Effector memory CD8-positive, alpha-beta T cell (primary cell): ENCODE results near the gene DDX51.
A peak's percentile ranks its signal among the peaks of the same experiment; 100 is the strongest.
"Not testable (repeated sequence)": the region's sequence is repeated elsewhere in the genome, so short reads cannot be mapped to it uniquely, and the experiment has no call there.

Experiments
- ATAC-seq: fragments of 150-1000 bp; cut with Tn5 transposase; replicated peaks from 2 replicates; pipeline ENCODE4 v1.10.0; 2021; ENCODE audit warnings: mild to moderate bottlenecking, moderate library complexity
- DNase-seq, 3 experiments: peaks; one replicate each; pipeline ENCODE4 v3.0.0; 2021
- H3K27ac Mint-ChIP-seq, 2 donors: one replicate each; pipeline ENCODE4 v1.8.0; 2022; ENCODE audit warnings: mild to moderate bottlenecking in 2 of 2, mixed read lengths in 2 of 2, moderate library complexity in 2 of 2
- H3K27me3 Mint-ChIP-seq, 2 donors: one replicate each; pipeline ENCODE4 v1.8.0; 2022; ENCODE audit warnings: mixed read lengths in 2 of 2
- H3K36me3 Mint-ChIP-seq: one replicate; pipeline ENCODE4 v1.8.0; 2022; ENCODE audit warnings: mild to moderate bottlenecking, moderate library complexity, mixed read lengths; ENCODE audit not compliant: insufficient read depth
- H3K4me1 Mint-ChIP-seq, 2 donors: one replicate each; pipeline ENCODE4 v1.8.0; 2022; ENCODE audit warnings: low read depth in 2 of 2, mixed read lengths in 2 of 2
- H3K4me3 Mint-ChIP-seq, 2 donors: one replicate each; pipeline ENCODE4 v1.8.0; 2022; ENCODE audit warnings: mild to moderate bottlenecking in 2 of 2, mixed read lengths in 2 of 2, moderate library complexity in 2 of 2
- H3K9me3 Mint-ChIP-seq, 2 donors: one replicate each; pipeline ENCODE4 v1.8.0; 2022; ENCODE audit warnings: mixed read lengths in 2 of 2

DDX51 gene

DNA sequence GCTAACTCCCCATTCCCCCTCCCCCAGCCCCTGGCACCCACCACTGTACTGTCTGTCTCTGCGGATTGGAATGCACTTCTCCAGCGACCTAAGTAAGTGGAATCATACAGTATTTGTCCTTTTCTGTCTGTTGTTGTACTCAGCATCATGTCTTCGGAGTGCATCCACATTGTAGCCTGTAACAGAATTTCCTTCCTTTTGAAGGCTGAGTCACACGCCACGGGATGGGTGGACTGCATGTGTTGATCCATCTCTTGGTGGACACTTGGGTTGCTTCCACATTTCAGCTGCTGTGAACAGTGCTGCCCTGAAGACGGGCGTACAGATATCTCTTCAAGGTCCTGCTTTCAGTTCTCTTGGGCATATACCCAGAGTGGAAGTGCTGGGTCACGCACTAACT is 34.4 kb downstream of the DDX51 start:
- H3K27ac Mint-ChIP-seq, result no peak overlapping the region

DNA sequence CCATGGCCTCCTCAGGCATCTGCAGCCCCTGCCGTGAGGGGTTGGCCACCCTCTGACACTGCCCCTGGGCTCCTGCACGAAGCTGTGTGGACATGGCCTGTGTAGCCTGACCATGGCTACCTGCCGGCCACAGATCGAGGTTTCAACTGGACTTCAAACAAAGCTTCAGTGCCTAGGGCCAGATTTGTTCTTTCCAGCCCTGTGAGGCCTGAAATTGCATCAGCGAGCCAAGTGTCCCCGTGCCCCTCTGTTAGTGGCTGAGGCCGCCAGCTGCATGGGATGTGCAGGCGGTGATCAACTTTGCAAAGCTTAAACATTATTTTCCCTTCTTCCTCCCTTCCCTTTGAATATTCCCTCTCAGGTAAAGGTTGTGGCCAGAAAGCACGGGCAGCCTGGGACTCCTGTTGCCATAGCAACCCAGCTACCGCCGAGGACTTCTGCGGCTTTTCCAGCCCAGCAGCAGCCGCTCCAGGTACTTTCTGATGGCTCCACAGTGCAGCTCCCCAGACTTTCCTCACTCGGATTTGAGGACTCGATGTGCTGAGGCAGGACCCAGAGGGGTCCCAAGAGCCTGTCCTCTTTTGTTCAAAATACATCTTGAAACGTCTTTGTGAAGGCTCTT is 35.8 kb downstream of the DDX51 start:
- no peak for DNase-seq
- Mint-ChIP-seq H3K4me1 (no peaks in the 10 kb centered on the region), H3K36me3 (peaks cover 6% of the 10 kb centered on the region), H3K27me3 (no peaks in the 10 kb centered on the region), H3K9me3 (no peaks in the 10 kb centered on the region), H3K4me3 (no peak overlapping the region), H3K27ac (no peak overlapping the region)
- ATAC-seq, result no peak

More for the DNA sequence above, 34.4 kb downstream of the DDX51 start:
- Mint-ChIP-seq H3K27me3 (no peaks in the 10 kb centered on the region), H3K4me3 (no peak overlapping the region), H3K36me3 (peaks cover 6% of the 10 kb centered on the region), H3K9me3 (no peaks in the 10 kb centered on the region), H3K4me1 (no peaks in the 10 kb centered on the region)
- ATAC-seq, result no peak
- no peak for DNase-seq

DNA sequence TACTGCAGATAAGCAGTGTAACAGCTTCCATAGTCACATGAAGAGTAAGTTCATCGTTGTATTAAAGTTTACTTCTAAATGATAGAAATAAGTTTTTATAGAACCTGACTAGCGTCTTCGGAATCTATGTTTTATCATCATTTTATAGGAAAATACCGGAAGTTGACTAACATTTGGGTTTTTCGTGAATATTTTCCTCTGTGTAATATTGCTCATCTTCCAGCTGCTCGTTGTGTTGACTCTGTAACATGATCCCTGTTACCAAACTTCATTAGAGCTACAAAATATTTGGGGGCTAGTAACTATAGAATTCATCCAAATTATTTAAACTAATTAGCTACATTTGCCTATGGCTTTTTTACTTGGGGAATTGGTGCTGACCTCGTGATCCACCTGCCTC is 37.2 kb downstream of the DDX51 start:
- Mint-ChIP-seq H3K36me3 (peaks cover 6% of the 10 kb centered on the region), H3K9me3 (no peaks in the 10 kb centered on the region), H3K27me3 (no peaks in the 10 kb centered on the region), H3K4me1 (no peaks in the 10 kb centered on the region), H3K27ac (no peak overlapping the region), H3K4me3 (no peak overlapping the region)
- ATAC-seq (no peak), DNase-seq (no peak)

DNA sequence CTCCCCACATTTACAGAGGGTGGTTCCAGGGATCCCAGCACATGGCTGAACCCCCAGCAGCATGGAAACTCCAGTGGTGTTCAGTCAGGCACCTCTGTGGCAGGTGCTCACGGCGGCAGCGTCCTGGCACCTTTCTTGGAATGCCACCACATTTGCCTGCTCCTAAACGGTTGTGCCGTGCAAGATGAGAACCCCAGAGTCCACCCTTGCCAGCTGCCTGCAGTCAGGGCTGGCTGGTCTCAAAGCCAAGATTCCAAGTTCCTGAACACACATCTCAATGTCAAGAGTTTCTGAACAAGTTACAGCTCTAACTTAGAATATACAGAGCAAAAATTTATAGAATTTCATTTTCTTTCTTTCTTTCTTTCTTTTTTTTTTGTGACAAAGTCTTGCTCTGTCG is 38.7 kb downstream of the DDX51 start:
- Mint-ChIP-seq H3K9me3 (no peaks in the 10 kb centered on the region), H3K4me1 (no peaks in the 10 kb centered on the region), H3K27me3 (no peaks in the 10 kb centered on the region), H3K36me3 (peaks cover 6% of the 10 kb centered on the region), H3K4me3 (no peak overlapping the region), H3K27ac (no peak overlapping the region)
- no peak for ATAC-seq
- no peak for DNase-seq

DNA sequence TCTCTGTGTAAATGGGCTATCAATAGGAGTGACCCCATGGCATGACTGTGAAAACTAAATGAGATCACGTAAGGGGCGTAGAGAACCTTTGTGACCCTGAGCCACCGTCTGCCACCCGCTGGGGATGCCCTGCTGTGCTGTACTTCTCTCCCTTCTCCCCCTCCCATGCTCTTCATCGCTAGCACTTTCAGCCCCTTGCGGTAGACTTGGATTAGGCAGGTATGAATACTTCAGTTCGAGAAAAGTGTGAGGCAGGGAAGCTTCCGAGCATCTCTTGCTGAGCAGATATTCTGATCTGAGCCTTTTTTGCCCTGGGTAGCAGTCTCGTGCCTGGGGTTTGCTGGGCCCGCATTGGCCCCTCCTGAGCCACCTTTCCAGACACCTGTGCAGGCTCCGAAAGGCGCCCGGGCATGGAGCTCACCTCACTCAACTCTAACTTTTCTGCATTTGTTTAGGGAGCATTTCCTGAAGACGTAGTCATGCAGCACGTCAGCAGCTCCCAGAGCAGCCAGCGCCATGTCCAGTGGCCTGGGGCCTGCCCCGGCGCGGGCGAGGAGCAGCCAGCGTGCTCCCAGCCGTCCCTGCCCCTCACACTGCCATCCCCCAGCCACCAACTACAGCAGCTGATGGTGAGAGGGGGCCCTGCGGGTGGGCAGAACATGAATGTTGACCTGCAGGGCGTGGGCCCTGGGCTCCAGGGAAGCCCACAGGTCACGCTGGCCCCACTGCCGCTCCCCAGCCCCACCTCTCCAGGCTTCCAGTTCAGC is 40.4 kb downstream of the DDX51 start:
- Mint-ChIP-seq H3K36me3 (peaks cover 3% of the 10 kb centered on the region), H3K4me3 (no peak overlapping the region), H3K27ac (no peak overlapping the region), H3K9me3 (no peaks in the 10 kb centered on the region), H3K27me3 (no peaks in the 10 kb centered on the region), H3K4me1 (no peaks in the 10 kb centered on the region)
- DNase-seq (no peak), ATAC-seq (no peak)

DNA sequence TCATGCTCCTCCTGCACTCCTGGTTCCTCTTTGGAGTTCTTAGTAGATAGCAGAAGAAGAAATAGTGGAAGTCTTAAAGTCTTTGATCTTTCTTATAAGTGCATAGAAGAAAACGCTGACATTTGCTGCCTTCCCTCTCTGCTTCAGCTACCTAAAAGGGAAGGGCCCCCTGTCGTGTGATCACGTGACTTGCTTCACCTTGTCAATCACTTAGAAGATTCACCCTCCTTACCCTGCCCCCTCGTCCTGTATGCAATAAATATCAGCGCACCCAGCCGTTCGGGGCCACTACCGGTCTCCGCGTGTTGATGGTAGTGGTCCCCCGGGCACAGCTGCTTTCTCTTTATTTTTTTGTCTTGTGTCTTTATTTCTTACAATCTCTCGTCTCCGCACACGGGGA is 41.0 kb downstream of the DDX51 start:
- not testable (repeated sequence) for DNase-seq, H3K27ac Mint-ChIP-seq, H3K4me1 Mint-ChIP-seq, H3K9me3 Mint-ChIP-seq, H3K36me3 Mint-ChIP-seq, H3K4me3 Mint-ChIP-seq, H3K27me3 Mint-ChIP-seq, ATAC-seq

DNA sequence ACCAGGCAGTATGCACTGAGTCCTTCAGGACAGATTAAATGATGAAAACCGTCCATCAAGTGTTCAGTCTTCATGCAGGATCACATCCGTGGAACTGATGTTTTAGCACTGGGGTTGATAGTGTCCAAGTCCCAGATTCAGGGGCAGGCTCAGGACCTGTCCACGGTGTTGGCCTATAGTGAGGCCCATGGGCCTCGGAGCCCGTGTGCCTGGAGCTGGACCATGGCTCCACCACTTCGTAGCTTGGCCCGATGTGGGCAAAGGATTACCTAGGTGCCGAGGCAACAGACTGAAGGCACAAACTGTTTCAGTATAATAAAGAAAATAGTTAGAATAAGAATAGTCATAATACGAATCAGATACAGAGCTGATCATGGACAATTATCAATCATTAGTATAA is 41.8 kb downstream of the DDX51 start:
- Mint-ChIP-seq H3K27me3 (no peaks in the 10 kb centered on the region), H3K27ac (no peak overlapping the region), H3K4me3 (no peak overlapping the region), H3K36me3 (peaks cover 6% of the 10 kb centered on the region), H3K9me3 (no peaks in the 10 kb centered on the region), H3K4me1 (no peaks in the 10 kb centered on the region)
- DNase-seq (no peak), ATAC-seq (no peak)

DNA sequence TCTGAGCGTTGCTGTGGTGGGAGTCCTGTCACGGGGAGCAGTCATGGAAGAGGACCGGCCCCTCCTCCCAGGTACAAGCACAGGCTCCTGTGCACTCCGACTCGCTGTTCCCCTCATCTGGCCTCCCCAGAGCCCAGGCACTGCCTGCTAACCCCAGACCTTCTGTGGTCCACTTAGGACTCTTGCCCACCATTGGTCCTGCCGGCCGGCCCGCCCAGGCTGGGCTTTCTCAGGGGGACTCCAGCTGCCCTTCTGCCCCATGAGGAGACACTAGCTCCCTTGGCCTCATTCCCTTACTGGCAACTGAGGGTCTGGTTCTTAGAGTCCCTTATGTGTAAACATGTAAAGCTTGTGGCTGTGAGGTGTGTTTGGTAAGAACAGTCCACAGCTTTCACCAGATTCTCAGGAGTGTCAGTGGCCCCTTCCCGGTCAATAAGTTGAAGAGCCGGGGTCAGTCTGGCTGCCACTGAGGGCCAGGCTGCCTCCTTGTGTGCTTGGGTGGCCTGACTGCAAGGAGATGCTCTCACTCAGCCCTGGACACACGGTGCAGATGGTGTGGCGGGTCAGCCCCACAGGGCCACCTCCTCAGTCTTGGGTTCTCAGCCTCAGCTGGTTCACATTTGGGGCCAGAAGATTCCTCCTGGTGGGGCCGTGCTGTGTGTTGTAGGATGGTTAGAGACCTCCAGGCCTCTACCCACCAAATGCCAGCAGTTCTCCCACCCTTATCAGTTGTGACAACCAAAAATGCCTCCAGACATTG is 43.6 kb downstream of the DDX51 start:
- no peak overlapping the region for H3K27ac Mint-ChIP-seq
- no peaks in the 10 kb centered on the region for H3K27me3 Mint-ChIP-seq
- H3K36me3 Mint-ChIP-seq, result peaks cover 10% of the 10 kb centered on the region
- ATAC-seq (no peak), DNase-seq (no peak)
- H3K4me3 Mint-ChIP-seq, result no peak overlapping the region
- peaks cover 2 to 4% of the 10 kb centered on the region in 2 donors for H3K4me1 Mint-ChIP-seq
- H3K9me3 Mint-ChIP-seq, result no peaks in the 10 kb centered on the region

DNA sequence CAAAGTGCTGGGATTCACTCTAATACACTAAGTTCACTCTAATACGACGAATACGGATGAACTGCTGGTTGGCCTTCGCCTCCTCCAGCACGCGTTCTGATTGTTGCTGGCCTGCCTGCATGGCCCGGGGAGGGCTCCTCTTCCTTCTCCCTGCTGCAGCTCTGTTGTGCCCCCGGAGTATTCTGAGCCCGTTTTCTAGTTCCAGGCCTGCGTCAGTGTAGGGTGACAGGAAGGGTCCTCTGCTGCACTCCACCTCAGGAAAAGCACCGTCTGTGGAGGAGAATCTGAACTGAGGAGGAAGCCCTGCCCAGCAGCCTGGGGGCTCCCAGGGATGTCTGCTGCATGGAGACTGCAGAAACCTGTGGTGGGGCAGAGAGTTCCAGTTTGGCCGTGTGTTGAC is 44.4 kb downstream of the DDX51 start:
- H3K36me3 Mint-ChIP-seq, result peaks cover 12% of the 10 kb centered on the region
- DNase-seq (no peak), ATAC-seq (no peak)
- no peaks in the 10 kb centered on the region for H3K9me3 Mint-ChIP-seq
- H3K4me1 Mint-ChIP-seq, result peaks cover 4 to 6% of the 10 kb centered on the region in 2 donors
- no peak overlapping the region for H3K27ac Mint-ChIP-seq
- H3K27me3 Mint-ChIP-seq, result no peaks in the 10 kb centered on the region
- no peak overlapping the region for H3K4me3 Mint-ChIP-seq

DNA sequence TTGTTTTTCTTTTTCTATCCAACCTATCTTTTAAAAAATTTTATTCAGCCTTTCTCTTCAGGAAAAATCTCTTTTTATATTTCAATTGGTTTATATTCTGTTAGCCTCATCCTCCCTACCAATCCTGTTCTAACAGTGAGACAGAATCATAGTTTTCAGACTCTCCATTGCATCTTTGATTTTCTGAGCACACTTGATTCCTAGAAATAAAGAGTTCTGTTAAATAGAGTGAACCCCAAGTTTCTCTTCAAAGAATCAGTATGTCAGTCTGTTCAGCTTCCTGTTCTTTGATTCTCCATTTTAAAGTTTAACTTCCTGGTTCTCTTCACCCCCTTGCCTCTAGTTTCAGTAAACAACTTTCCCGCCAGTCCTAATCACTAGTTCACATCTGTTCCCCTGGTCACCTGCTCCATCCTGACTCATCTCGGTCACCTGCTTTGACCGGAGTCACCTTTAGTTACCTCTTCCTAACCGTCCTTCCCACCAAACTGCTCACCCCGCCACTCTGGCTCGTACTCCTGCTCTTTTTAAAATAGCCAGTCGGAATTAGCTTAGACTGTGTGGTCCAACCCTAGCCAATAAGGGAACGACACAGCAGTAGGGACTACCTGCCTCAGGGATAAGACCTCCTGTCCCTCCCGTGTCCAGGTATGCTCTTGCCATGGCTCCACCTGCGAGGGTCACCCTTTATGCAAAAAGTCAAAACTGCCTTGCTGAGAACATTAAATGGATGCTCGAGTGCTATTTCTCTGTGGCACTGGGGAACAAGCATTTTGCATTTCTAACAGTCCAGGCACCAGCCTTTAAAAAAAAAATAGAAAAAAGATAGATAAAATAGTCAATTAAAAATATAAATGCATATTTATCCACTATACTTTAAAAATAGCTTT is 48.4 kb downstream of the DDX51 start:
- no peak overlapping the region for H3K4me3 Mint-ChIP-seq
- H3K9me3 Mint-ChIP-seq, result no peaks in the 10 kb centered on the region
- ATAC-seq (no peak), DNase-seq (no peak)
- peak overlapping the region; percentile 52 to 77 for H3K27ac Mint-ChIP-seq
- H3K27me3 Mint-ChIP-seq, result no peaks in the 10 kb centered on the region
- H3K36me3 Mint-ChIP-seq, result peaks cover 20% of the 10 kb centered on the region
- H3K4me1 Mint-ChIP-seq, result peaks cover 5 to 6% of the 10 kb centered on the region in 2 donors

DNA sequence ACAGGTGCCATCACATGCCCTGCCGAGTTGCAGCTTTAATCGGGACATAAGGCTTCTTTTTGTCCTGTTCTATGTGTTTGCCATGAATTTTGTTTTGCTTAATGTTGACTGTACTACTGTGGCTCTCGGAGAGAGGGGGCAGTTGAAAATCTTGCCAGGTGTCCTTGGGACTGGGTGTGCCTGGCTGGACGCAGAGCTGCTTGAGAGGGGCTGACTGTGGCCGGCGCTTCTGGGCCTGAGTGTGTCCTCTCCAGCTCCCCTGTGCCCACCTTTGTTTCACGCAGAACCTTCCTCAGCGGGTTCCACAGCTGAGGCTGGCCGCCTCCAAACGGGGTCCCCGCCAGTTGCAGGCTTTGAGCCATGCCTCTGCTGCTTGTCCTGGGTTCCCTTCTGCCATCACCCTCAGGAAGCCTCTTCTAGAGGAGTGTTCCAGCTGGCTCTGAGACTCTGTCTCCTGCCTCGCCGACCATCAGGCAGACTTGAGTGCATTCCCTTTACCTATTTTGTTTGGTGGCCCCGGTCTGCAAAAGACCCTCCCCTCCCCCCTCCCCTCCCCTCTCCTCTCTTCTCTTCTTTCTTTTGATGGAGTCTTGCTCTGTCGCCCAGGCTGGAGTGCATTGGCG is 49.7 kb downstream of the DDX51 start:
- ATAC-seq (no peak), DNase-seq (no peak)
- Mint-ChIP-seq H3K4me3 (no peak overlapping the region), H3K9me3 (no peaks in the 10 kb centered on the region), H3K27me3 (no peaks in the 10 kb centered on the region), H3K4me1 (peaks cover 5 to 6% of the 10 kb centered on the region in 2 donors), H3K36me3 (peaks cover 17% of the 10 kb centered on the region), H3K27ac (peak overlapping the region; percentile 52 to 77)

DNA sequence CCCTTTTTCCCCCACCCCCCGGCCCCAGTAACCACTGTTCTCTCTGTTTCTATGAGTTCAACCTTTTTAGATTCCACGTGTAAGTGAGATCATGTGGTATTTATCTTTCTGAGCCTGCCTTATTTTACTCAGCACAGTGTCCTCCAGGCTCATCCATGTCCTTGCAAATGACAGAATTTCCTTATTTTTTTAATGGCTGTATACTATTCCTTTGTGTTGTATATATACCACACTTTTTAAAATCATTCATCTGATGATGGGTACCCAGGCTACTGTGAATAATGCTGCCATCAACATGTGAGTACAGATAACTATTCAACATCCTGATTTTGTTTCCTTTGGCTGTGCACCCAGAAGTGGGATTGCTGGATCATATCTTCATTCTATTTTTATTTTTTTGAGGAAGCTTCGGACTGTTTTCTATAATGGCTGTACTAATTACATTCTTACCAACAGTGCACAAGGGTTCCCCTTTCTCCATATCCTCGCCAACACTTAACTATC is 54.7 kb downstream of the DDX51 start:
- H3K27ac Mint-ChIP-seq, result no peak overlapping the region
- H3K27me3 Mint-ChIP-seq, result no peaks in the 10 kb centered on the region
- H3K4me3 Mint-ChIP-seq, result no peak overlapping the region
- no peak for DNase-seq
- no peak for ATAC-seq
- peaks cover 14 to 16% of the 10 kb centered on the region in 2 donors for H3K4me1 Mint-ChIP-seq
- H3K36me3 Mint-ChIP-seq, result peaks cover 12% of the 10 kb centered on the region
- H3K9me3 Mint-ChIP-seq, result no peaks in the 10 kb centered on the region
